Keratinocyte (primary cell): ENCODE measurements around the gene GINM1. TPM values are rescaled to one million over a fixed set of nuclear protein-coding genes. Genes with fewer than 3 reads are reported as not detected.

Source experiments
- DNase-seq: peaks from one replicate; pipeline ENCODE4 v3.0.0-alpha.2; 2011; ENCODE audit warnings: low read depth, missing footprints, low spot score
- FAIRE-seq: peaks from 2 replicates; lab custom pipeline; 2011; peaks lifted over from hg19 to GRCh38; lab: Jason Lieb, UNC
- H2AFZ ChIP-seq: 2 replicates; pipeline ENCODE4 v1.6.0; 2012; ENCODE audit warnings: low read length, control low read depth, inconsistent platforms; ENCODE audit not compliant: control insufficient read depth
- H3K27ac ChIP-seq: 2 replicates; pipeline ENCODE4 v1.5.1; 2011; ENCODE audit warnings: low read length; ENCODE audit not compliant: control insufficient read depth, insufficient read depth
- H3K27me3 ChIP-seq: 3 replicates; pipeline ENCODE4 v1.6.0; 2011; ENCODE audit warnings: low read length; ENCODE audit not compliant: control insufficient read depth, insufficient read depth; ENCODE audit errors: extremely low read depth
- H3K36me3 ChIP-seq, 2 experiments: 2 replicates in 1 of 2; 3 replicates in 1 of 2; pipeline ENCODE4 v1.5.1; 2011; ENCODE audit warnings: low read length in 2 of 2, mild to moderate bottlenecking in 1 of 2; ENCODE audit not compliant: control insufficient read depth in 2 of 2, insufficient read depth in 2 of 2; ENCODE audit errors: extremely low read depth in 1 of 2
- H3K4me1 ChIP-seq: 3 replicates; pipeline ENCODE4 v1.5.1; 2011; ENCODE audit warnings: low read length; ENCODE audit not compliant: control insufficient read depth, insufficient read depth; ENCODE audit errors: extremely low read depth
- H3K4me2 ChIP-seq: 3 replicates; pipeline ENCODE4 v1.6.0; 2011; ENCODE audit warnings: low read depth, low read length; ENCODE audit not compliant: control insufficient read depth, insufficient read depth; ENCODE audit errors: extremely low read depth
- H3K4me3 ChIP-seq, 3 experiments: fragments of 200-600 bp in 1 of 3; sonication (generic) in 1 of 3; 2 replicates in 2 of 3; 3 replicates in 1 of 3; pipeline ENCODE4 v1.5.1; 2011 to 2016; ENCODE audit warnings: low read length in 3 of 3, mild to moderate bottlenecking in 3 of 3, control low read depth in 2 of 3, inconsistent platforms in 1 of 3, low read depth in 1 of 3, mixed read lengths in 1 of 3, mixed run types in 1 of 3, moderate library complexity in 1 of 3; ENCODE audit not compliant: control insufficient read depth in 2 of 3, insufficient read depth in 2 of 3; ENCODE audit errors: extremely low read depth in 1 of 3
- H3K79me2 ChIP-seq: 2 replicates; pipeline ENCODE4 v1.6.0; 2012; ENCODE audit warnings: low read length; ENCODE audit not compliant: control insufficient read depth, insufficient read depth
- H3K9ac ChIP-seq: 3 replicates; pipeline ENCODE4 v1.6.0; 2011; ENCODE audit warnings: low read length; ENCODE audit not compliant: control insufficient read depth, insufficient read depth; ENCODE audit errors: extremely low read depth
- H3K9me1 ChIP-seq: 3 replicates; pipeline ENCODE4 v1.6.0; 2011; ENCODE audit warnings: low read length; ENCODE audit not compliant: control insufficient read depth, insufficient read depth; ENCODE audit errors: extremely low read depth
- H3K9me3 ChIP-seq: 2 replicates; pipeline ENCODE4 v1.5.1; 2012; ENCODE audit warnings: low read depth, low read length; ENCODE audit not compliant: control insufficient read depth
- H4K20me1 ChIP-seq: 3 replicates; pipeline ENCODE4 v1.6.0; 2011; ENCODE audit warnings: low read length; ENCODE audit not compliant: control insufficient read depth, insufficient read depth; ENCODE audit errors: extremely low read depth
- CTCF ChIP-seq, 3 experiments: IDR thresholded peaks in 1 of 3; conservative IDR thresholded peaks in 1 of 3; optimal IDR thresholded peaks in 1 of 3; 2 replicates in 2 of 3; 3 replicates in 1 of 3; pipeline versions ENCODE3 to v1.5.1; 2011; ENCODE audit warnings: low read length in 3 of 3, mild to moderate bottlenecking in 3 of 3, moderate library complexity in 2 of 3, control low read depth in 1 of 3, inconsistent platforms in 1 of 3; ENCODE audit not compliant: insufficient read depth in 2 of 3; ENCODE audit errors: extremely low read depth in 1 of 3
- EZH2 ChIP-seq: IDR thresholded peaks from one replicate; pipeline ENCODE4 v1.6.1; 2012; ENCODE audit warnings: inconsistent platforms, mild to moderate bottlenecking, low read length, moderate library complexity
- dilution Hi-C: fragments of 300-500 bp; cut with MboI; formaldehyde crosslinking; loops from one replicate; pipeline ENCODE4 v1.7.0; 2020; ENCODE audit warnings: low sequenced_read_pairs; ENCODE audit not compliant: extremely low pct_ligation_motif_present
- polyA plus RNA-seq, 5 experiments: library from polyadenylated mRNA; depleted of rRNA in 3 of 5; stranded (reverse) in 3 of 5; stranded (forward) in 1 of 5; unstranded in 1 of 5; fragments of >200 nt; gene quantifications; 1 replicate in 1 of 5; 2 replicates in 3 of 5; 3 replicates in 1 of 5; pipeline versions ENCODE4 v1.2.1 to v1.2.3, GENCODE V29; 2011 to 2012; ENCODE audit warnings: missing spikeins in 2 of 5, low read depth in 1 of 5, low replicate concordance in 1 of 5

Gene GINM1
- polyA plus RNA-seq, 1 donor (not counting 4 experiments of a cell fraction or from before 2014, with no cell fraction given) = 29.7 TPM

- DNase-seq = no peak
- Histone ChIP-seq H3K27me3 (no peaks in the 10 kb centered on the region), H2AFZ (peak overlapping the region; percentile 82), H3K9ac (peak overlapping the region; percentile 99), H3K27ac (peak overlapping the region; percentile 98), H3K4me1 (peaks cover 18% of the 10 kb centered on the region), H3K79me2 (peaks cover 44% of the 10 kb centered on the region), H4K20me1 (no peaks in the 10 kb centered on the region), H3K36me3 (no peaks in the 10 kb centered on the region), H3K4me3 (peak overlapping the region; percentile 90 to 100 (median 99)), H3K9me1 (no peaks in the 10 kb centered on the region), H3K9me3 (no peaks in the 10 kb centered on the region), H3K4me2 (peak overlapping the region; percentile 100)
- dilution Hi-C loops = no loop called here
- peak; percentile 60 for FAIRE-seq
- no peak for TF ChIP-seq CTCF (optimal IDR thresholded peaks at IDR 0.05 in 1 of 3, IDR thresholded peaks at IDR 0.05 in 1 of 3, conservative IDR thresholded peaks at IDR 0.05 in 1 of 3; ENCODE audit: extremely low read depth in 1 of 3, insufficient read depth in 2 of 3, low read length in 3 of 3)
- no peak for TF ChIP-seq EZH2
Observed at GRCh38 chr6:149544646-149545257, 21.4 kb upstream of the GINM1 start.

GRCh38 chr6:149545258-149545753 is 20.9 kb upstream of the GINM1 start:
- Histone ChIP-seq H3K36me3 (no peaks in the 10 kb centered on the region), H3K79me2 (peaks cover 44% of the 10 kb centered on the region), H3K4me2 (peak overlapping the region; percentile 100), H3K9me1 (no peaks in the 10 kb centered on the region), H3K9me3 (no peaks in the 10 kb centered on the region), H3K9ac (peak overlapping the region; percentile 99), H3K27ac (peak overlapping the region; percentile 98), H4K20me1 (no peaks in the 10 kb centered on the region), H3K4me3 (peak overlapping the region; percentile 90 to 100 (median 99)), H3K27me3 (no peaks in the 10 kb centered on the region), H3K4me1 (peaks cover 18% of the 10 kb centered on the region), H2AFZ (peak overlapping the region; percentile 82)
- no peak for FAIRE-seq
- TF ChIP-seq EZH2 (no peak), CTCF (optimal IDR thresholded peaks at IDR 0.05 in 1 of 3, IDR thresholded peaks at IDR 0.05 in 1 of 3, conservative IDR thresholded peaks at IDR 0.05 in 1 of 3; ENCODE audit: extremely low read depth in 1 of 3, insufficient read depth in 2 of 3, low read length in 3 of 3) (no peak)
- DNase-seq = no peak
- dilution Hi-C loops = no loop called here
